NCI-H446 (cell line): Measurements from ENCODE around the gene RBP4.
"Not testable (repeated sequence)": the region's sequence is repeated elsewhere in the genome, so short reads cannot be mapped to it uniquely, and the experiment has no call there.

Experiments
- DNase-seq, 2 experiments: peaks; one replicate each; lab custom pipeline; 2025; lab: John Stamatoyannopoulos, UW

RBP4 gene

GRCh38 chr10:93566435-93567276 lies 34.4 kb downstream of the RBP4 start, which contains the start of gene FFAR4:
TSS of gene FFAR4 (plus strand) at chr10:93566665. CDS start at chr10:93566721, 56 bp downstream.
- no peak for DNase-seq

- no peak for DNase-seq
Observed at GRCh38 chr10:93565446-93565845, 35.6 kb downstream of the RBP4 start.

GRCh38 chr10:93560541-93560940 lies 40.5 kb downstream of the RBP4 start:
- no peak for DNase-seq

- DNase-seq = no peak
Observed at GRCh38 chr10:93559490-93559889, 41.5 kb downstream of the RBP4 start.

GRCh38 chr10:93554760-93555432 lies 46.1 kb downstream of the RBP4 start:
- peak in 1 of 2 experiments; percentile 60 for DNase-seq

GRCh38 chr10:93554316-93554663 lies 46.7 kb downstream of the RBP4 start:
- DNase-seq = no peak

GRCh38 chr10:93553482-93554315 lies 47.3 kb downstream of the RBP4 start:
- DNase-seq = no peak

- no peak for DNase-seq
Observed at GRCh38 chr10:93552780-93553179, 48.3 kb downstream of the RBP4 start.

GRCh38 chr10:93550606-93551005 lies 50.4 kb downstream of the RBP4 start:
- no peak for DNase-seq

GRCh38 chr10:93548376-93549071 lies 52.5 kb downstream of the RBP4 start:
- DNase-seq = no peak

- no peak for DNase-seq
Observed at GRCh38 chr10:93547522-93547921, 53.5 kb downstream of the RBP4 start.

- DNase-seq = not testable (repeated sequence)
Observed at GRCh38 chr10:93546995-93547394, 54.0 kb downstream of the RBP4 start.

GRCh38 chr10:93542358-93542791 lies 58.7 kb downstream of the RBP4 start:
- DNase-seq = peak; percentile 66 to 84
